Neutrophil (primary cell): ENCODE results near the gene ANKRD1.

Experiments
- H3K27ac ChIP-seq: fragments of 200-600 bp; sonication (generic); 2 replicates; pipeline ENCODE4 v1.5.1; 2016; ENCODE audit warnings: mild to moderate bottlenecking, moderate library complexity
- H3K27me3 ChIP-seq: fragments of 200-600 bp; sonication (generic); 2 replicates; pipeline ENCODE4 v1.6.0; 2016; ENCODE audit warnings: mild to moderate bottlenecking
- H3K36me3 ChIP-seq: fragments of 200-600 bp; sonication (generic); 2 replicates; pipeline ENCODE4 v1.5.1; 2017
- H3K4me1 ChIP-seq, 2 experiments: fragments of 200-600 bp in 1 of 2; sonication (generic) in 1 of 2; 1 replicate in 1 of 2; 2 replicates in 1 of 2; pipeline versions ENCODE4 v1.5.1 to v1.6.1; 2013 to 2016; ENCODE audit warnings: low read depth in 1 of 2, low read length in 1 of 2, mild to moderate bottlenecking in 1 of 2, moderate library complexity in 1 of 2; ENCODE audit not compliant: control insufficient read depth in 1 of 2, insufficient read depth in 1 of 2
- H3K4me3 ChIP-seq, 2 experiments: fragments of 200-600 bp in 1 of 2; sonication (generic) in 1 of 2; 1 replicate in 1 of 2; 2 replicates in 1 of 2; pipeline ENCODE4 v1.5.1; 2013 to 2016; ENCODE audit warnings: low read depth in 1 of 2, low read length in 1 of 2, mild to moderate bottlenecking in 1 of 2, moderate library complexity in 1 of 2
- H3K9me3 ChIP-seq: fragments of 200-600 bp; sonication (generic); 2 replicates; pipeline ENCODE4 v1.5.1; 2016
- CTCF ChIP-seq: fragments of 200-600 bp; sonication (generic); IDR thresholded peaks from 2 replicates; pipeline ENCODE4 v1.5.1; 2016; ENCODE audit warnings: antibody characterized with exemption

Gene ANKRD1

DNA sequence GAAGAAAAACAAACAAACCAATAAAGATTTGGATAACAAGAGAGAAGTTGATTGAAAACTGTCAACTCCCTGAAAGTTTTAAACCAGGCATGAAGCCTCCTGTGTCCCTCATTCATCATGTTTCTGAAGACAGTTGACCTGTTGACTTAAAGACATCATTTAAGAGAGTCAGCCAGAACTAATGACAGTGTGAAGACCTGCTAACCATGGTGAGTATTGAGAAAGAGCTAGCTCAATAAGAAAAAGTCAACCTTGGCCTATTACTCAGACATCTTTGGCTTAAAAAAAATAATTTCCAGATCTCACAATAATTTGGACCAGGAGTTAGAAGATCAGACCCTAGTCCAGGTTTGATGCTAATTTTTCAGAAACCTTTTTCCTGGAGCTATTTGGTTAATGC lies 45.3 kb upstream of the ANKRD1 start:
- no peak overlapping the region for H3K4me3 ChIP-seq
- no peak overlapping the region for H3K27ac ChIP-seq
- H3K9me3 ChIP-seq = no peaks in the 10 kb centered on the region
- H3K27me3 ChIP-seq = no peaks in the 10 kb centered on the region
- no peak for TF ChIP-seq CTCF
- H3K4me1 ChIP-seq = no peaks in the 10 kb centered on the region
- no peaks in the 10 kb centered on the region for H3K36me3 ChIP-seq

DNA sequence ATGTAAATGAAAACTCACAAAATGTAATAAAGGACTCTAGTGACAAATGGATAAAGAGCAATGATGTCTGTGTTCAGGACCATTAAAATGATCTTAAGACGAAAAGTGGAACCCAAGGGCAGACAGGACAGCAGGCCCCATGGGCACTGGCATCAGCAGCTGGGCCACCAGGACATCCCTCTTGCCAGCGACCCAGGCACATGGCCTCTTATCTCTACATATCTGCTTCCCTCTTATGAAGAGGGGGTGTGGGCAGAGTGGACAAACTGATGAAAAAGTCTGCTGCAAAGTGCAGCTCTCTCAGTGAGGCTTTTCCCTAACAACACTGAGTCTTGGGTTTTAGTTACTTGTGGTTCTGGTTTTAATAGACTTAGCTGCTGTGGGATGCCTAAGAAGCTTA lies 44.8 kb upstream of the ANKRD1 start:
- no peaks in the 10 kb centered on the region for H3K4me1 ChIP-seq
- no peak overlapping the region for H3K4me3 ChIP-seq
- no peak for TF ChIP-seq CTCF
- no peak overlapping the region for H3K27ac ChIP-seq
- no peaks in the 10 kb centered on the region for H3K9me3 ChIP-seq
- H3K27me3 ChIP-seq = no peaks in the 10 kb centered on the region
- no peaks in the 10 kb centered on the region for H3K36me3 ChIP-seq

- Histone ChIP-seq H3K4me1 (no peaks in the 10 kb centered on the region), H3K27ac (no peak overlapping the region), H3K36me3 (no peaks in the 10 kb centered on the region), H3K9me3 (no peaks in the 10 kb centered on the region), H3K27me3 (no peaks in the 10 kb centered on the region), H3K4me3 (no peak overlapping the region)
- TF ChIP-seq CTCF = no peak
Measured at GRCh38 chr10:90964781-90965465, 44.0 kb upstream of the ANKRD1 start.

GRCh38 chr10:90963331-90963730 lies 42.4 kb upstream of the ANKRD1 start:
- H3K4me1 ChIP-seq = no peaks in the 10 kb centered on the region
- no peaks in the 10 kb centered on the region for H3K9me3 ChIP-seq
- no peak for TF ChIP-seq CTCF
- H3K27ac ChIP-seq = no peak overlapping the region
- no peaks in the 10 kb centered on the region for H3K27me3 ChIP-seq
- H3K36me3 ChIP-seq = no peaks in the 10 kb centered on the region
- H3K4me3 ChIP-seq = no peak overlapping the region

DNA sequence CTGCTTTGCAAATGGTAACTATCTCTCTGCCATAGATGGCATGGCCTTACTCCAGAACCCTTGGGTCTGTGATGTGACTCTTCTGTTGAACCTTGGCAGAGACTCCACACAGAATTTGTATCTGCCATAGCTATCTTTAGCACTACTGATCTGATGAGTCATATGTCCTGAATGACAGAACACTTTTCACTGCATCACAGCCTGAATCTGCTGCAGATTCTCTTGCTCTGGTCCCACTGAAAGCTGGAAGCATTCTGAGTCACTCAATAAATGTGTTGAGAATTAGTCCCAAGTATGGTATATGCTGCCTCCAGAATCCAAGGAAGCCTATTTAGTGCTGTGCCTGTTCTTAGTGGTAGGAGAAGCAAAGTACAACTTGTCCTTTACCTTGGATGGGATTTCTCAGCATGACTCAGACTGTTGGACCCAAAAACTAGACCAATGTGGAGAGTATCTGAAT lies 39.5 kb upstream of the ANKRD1 start:
- H3K9me3 ChIP-seq = no peaks in the 10 kb centered on the region
- H3K4me1 ChIP-seq = no peaks in the 10 kb centered on the region
- no peak for TF ChIP-seq CTCF
- H3K27me3 ChIP-seq = no peaks in the 10 kb centered on the region
- no peak overlapping the region for H3K27ac ChIP-seq
- H3K4me3 ChIP-seq = no peak overlapping the region
- no peaks in the 10 kb centered on the region for H3K36me3 ChIP-seq
